Measurements from ENCODE around the gene MAP2K1. TPM values are rescaled to one million over a fixed set of nuclear protein-coding genes. Genes with fewer than 3 reads are reported as not detected.

The MAP2K1 gene
- total and polyA plus RNA-seq, 9 of the 15 experiments (the other 6 are each of a cell fraction or from before 2014, with no cell fraction given), result 7.5 to 58.3 (median 30.0) TPM

DNA sequence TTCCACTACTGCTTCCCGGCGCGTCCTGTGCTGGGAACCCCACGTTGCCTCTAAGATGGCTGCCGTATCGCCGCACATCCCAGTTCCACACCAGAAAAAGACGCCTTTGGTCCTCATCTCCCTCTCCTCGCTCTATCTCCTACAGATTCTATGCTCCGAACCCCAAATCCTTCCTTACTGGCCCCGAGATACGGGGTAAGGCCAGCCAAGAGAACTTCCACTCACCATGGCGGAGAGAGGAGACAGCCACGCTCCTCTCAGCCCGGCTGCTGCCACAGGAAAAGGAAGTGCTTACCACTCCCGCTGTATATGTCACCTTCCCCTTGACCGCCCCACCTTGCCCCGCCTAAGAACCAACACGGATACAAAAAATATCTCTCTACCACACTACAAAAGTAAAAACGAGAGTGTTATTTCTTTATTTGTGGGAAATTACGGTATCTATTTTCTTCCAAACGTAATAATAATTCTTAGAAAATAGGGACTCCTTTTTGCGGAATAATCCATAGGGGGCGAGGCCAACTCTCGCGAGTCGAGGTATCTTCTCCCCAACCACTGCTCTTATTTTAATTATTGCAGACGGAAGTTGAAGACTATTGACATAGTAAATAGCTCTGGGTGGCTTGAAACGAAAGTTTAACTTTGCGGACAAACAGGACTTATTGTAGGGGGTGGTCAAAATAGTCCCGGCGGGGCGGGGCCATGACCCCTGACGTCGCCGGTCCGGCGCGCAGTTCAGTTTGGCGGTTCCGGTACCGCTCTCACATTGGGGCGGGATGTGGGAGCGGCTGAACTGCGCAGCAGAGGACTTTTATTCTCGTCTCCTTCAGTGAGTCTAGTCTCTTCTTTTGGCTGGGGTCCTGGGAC, 118.1 kb downstream of the MAP2K1 start, which contains the start of the genes RPL4 and ZWILCH (continued):
- TF ChIP-seq, protein P1, sequence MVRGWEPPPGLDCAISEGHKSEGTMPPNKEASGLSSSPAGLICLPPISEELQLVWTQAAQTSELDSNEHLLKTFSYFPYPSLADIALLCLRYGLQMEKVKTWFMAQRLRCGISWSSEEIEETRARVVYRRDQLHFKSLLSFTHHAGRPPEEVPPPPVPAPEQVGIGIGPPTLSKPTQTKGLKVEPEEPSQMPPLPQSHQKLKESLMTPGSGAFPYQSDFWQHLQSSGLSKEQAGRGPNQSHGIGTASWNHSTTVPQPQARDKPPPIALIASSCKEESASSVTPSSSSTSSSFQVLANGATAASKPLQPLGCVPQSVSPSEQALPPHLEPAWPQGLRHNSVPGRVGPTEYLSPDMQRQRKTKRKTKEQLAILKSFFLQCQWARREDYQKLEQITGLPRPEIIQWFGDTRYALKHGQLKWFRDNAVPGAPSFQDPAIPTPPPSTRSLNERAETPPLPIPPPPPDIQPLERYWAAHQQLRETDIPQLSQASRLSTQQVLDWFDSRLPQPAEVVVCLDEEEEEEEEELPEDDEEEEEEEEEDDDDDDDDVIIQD (CRISPR knock-in tag; IDR thresholded peaks at IDR 0.05), result no peak
- TF ChIP-seq TCF7L2 (IDR thresholded peaks at IDR 0.05; ENCODE audit: low read depth, low read length), result no peak
- TF ChIP-seq SMARCA5 (IDR thresholded peaks at IDR 0.05), result peak; percentile 91; the same call in 1 of the 2 replicates
- no peak; the same call in 1 of the 2 replicates for TF ChIP-seq MEF2D (tag; conservative IDR thresholded peaks at IDR 0.05; ENCODE audit: low read depth)
- peak; percentile 82 for TF ChIP-seq RBM25 (IDR thresholded peaks at IDR 0.05; ENCODE audit: low read depth, low read length, severe bottlenecking)
- no peak for TF ChIP-seq HNRNPUL1 (IDR thresholded peaks at IDR 0.05; ENCODE audit: low read length)
- TF ChIP-seq RBM14 (IDR thresholded peaks at IDR 0.05; ENCODE audit: borderline replicate concordance, insufficient read depth, low read depth, low read length), result no peak
- peak; percentile 85; the same call in 1 of the 2 replicates for TF ChIP-seq MTA3 (IDR thresholded peaks at IDR 0.05; ENCODE audit: borderline replicate concordance)
- TF ChIP-seq, protein P2, sequence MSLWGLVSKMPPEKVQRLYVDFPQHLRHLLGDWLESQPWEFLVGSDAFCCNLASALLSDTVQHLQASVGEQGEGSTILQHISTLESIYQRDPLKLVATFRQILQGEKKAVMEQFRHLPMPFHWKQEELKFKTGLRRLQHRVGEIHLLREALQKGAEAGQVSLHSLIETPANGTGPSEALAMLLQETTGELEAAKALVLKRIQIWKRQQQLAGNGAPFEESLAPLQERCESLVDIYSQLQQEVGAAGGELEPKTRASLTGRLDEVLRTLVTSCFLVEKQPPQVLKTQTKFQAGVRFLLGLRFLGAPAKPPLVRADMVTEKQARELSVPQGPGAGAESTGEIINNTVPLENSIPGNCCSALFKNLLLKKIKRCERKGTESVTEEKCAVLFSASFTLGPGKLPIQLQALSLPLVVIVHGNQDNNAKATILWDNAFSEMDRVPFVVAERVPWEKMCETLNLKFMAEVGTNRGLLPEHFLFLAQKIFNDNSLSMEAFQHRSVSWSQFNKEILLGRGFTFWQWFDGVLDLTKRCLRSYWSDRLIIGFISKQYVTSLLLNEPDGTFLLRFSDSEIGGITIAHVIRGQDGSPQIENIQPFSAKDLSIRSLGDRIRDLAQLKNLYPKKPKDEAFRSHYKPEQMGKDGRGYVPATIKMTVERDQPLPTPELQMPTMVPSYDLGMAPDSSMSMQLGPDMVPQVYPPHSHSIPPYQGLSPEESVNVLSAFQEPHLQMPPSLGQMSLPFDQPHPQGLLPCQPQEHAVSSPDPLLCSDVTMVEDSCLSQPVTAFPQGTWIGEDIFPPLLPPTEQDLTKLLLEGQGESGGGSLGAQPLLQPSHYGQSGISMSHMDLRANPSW (CRISPR knock-in tag; IDR thresholded peaks at IDR 0.05), result no peak
- no peak for TF ChIP-seq MCM3 (IDR thresholded peaks at IDR 0.05)
- 0 out of 2 replicates have a peak, but pooled peaks have one; percentile 20 for TF ChIP-seq JUND (IDR thresholded peaks at IDR 0.05; ENCODE audit: borderline replicate concordance, low read depth, low read length)
- peak; percentile 46; the same call in 1 of the 3 replicates for TF ChIP-seq JUND (tag; IDR thresholded peaks at IDR 0.05; ENCODE audit: borderline replicate concordance, low read depth, low read length)
- no peak for TF ChIP-seq ZNF764 (CRISPR knock-in tag; IDR thresholded peaks at IDR 0.05; ENCODE audit: low read depth)
- peak; percentile 85 for TF ChIP-seq RBFOX2 (IDR thresholded peaks at IDR 0.05; ENCODE audit: low read depth, low read length)
- TF ChIP-seq HDAC8 (tag; IDR thresholded peaks at IDR 0.05), result no peak
- TF ChIP-seq, protein P3, sequence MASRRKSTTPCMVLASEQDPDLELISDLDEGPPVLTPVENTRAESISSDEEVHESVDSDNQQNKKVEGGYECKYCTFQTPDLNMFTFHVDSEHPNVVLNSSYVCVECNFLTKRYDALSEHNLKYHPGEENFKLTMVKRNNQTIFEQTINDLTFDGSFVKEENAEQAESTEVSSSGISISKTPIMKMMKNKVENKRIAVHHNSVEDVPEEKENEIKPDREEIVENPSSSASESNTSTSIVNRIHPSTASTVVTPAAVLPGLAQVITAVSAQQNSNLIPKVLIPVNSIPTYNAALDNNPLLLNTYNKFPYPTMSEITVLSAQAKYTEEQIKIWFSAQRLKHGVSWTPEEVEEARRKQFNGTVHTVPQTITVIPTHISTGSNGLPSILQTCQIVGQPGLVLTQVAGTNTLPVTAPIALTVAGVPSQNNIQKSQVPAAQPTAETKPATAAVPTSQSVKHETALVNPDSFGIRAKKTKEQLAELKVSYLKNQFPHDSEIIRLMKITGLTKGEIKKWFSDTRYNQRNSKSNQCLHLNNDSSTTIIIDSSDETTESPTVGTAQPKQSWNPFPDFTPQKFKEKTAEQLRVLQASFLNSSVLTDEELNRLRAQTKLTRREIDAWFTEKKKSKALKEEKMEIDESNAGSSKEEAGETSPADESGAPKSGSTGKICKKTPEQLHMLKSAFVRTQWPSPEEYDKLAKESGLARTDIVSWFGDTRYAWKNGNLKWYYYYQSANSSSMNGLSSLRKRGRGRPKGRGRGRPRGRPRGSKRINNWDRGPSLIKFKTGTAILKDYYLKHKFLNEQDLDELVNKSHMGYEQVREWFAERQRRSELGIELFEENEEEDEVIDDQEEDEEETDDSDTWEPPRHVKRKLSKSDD (conservative IDR thresholded peaks at IDR 0.05; ENCODE audit: low read length), result no peak
- TF ChIP-seq, protein P4, sequence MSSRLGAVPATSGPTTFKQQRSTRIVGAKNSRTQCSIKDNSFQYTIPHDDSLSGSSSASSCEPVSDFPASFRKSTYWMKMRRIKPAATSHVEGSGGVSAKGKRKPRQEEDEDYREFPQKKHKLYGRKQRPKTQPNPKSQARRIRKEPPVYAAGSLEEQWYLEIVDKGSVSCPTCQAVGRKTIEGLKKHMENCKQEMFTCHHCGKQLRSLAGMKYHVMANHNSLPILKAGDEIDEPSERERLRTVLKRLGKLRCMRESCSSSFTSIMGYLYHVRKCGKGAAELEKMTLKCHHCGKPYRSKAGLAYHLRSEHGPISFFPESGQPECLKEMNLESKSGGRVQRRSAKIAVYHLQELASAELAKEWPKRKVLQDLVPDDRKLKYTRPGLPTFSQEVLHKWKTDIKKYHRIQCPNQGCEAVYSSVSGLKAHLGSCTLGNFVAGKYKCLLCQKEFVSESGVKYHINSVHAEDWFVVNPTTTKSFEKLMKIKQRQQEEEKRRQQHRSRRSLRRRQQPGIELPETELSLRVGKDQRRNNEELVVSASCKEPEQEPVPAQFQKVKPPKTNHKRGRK (tag; IDR thresholded peaks at IDR 0.05), result no peak
- no peak for TF ChIP-seq KLF16 (IDR thresholded peaks at IDR 0.05)
- TF ChIP-seq CHCHD3 (CRISPR knock-in tag; IDR thresholded peaks at IDR 0.05), result no peak
- no peak for TF ChIP-seq ZNF253 (CRISPR knock-in tag; conservative IDR thresholded peaks at IDR 0.05)
